PC-3 (cell line): ENCODE results near the gene PLAAT3.

ENCODE experiments used
- EZH2 ChIP-seq: fragments of 300-600 bp; sonication (generic); IDR thresholded peaks from one replicate; pipeline ENCODE4 v1.6.1; 2017; ENCODE audit warnings: antibody characterized with exemption, mild to moderate bottlenecking, low read length; ENCODE audit not compliant: unreplicated experiment
- TF ChIP-seq, protein P1 (sequence below): fragments of 300-600 bp; sonication (generic); conservative IDR thresholded peaks from 2 replicates; pipeline ENCODE4 v1.5.1; 2017; ENCODE audit warnings: antibody characterized with exemption, low read depth, mild to moderate bottlenecking, low read length

GRCh38 chr11:63535734-63536133 is 78.5 kb downstream of the PLAAT3 start:
- TF ChIP-seq, protein P1, sequence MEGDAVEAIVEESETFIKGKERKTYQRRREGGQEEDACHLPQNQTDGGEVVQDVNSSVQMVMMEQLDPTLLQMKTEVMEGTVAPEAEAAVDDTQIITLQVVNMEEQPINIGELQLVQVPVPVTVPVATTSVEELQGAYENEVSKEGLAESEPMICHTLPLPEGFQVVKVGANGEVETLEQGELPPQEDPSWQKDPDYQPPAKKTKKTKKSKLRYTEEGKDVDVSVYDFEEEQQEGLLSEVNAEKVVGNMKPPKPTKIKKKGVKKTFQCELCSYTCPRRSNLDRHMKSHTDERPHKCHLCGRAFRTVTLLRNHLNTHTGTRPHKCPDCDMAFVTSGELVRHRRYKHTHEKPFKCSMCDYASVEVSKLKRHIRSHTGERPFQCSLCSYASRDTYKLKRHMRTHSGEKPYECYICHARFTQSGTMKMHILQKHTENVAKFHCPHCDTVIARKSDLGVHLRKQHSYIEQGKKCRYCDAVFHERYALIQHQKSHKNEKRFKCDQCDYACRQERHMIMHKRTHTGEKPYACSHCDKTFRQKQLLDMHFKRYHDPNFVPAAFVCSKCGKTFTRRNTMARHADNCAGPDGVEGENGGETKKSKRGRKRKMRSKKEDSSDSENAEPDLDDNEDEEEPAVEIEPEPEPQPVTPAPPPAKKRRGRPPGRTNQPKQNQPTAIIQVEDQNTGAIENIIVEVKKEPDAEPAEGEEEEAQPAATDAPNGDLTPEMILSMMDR, result no peak
- TF ChIP-seq EZH2, result no peak
